ENCODE measurements around the gene CNNM3. TPM values are rescaled to one million over a fixed set of nuclear protein-coding genes. Genes with fewer than 3 reads are reported as not detected.
"Not testable (repeated sequence)": the region's sequence is repeated elsewhere in the genome, so short reads cannot be mapped to it uniquely, and the experiment has no call there.

The CNNM3 gene
- total RNA-seq, 1 experiment from 2014 or later: 34.0 TPM

GRCh38 chr2:96804986-96805385, 11.1 kb upstream of the CNNM3 start:
- TF ChIP-seq SIN3A (IDR thresholded peaks at IDR 0.05; ENCODE audit: borderline replicate concordance, insufficient read depth, low read depth, low read length) (no peak), TCF7L2 (IDR thresholded peaks at IDR 0.05; ENCODE audit: low read depth, low read length) (no peak)
- TF ChIP-seq, protein P1, sequence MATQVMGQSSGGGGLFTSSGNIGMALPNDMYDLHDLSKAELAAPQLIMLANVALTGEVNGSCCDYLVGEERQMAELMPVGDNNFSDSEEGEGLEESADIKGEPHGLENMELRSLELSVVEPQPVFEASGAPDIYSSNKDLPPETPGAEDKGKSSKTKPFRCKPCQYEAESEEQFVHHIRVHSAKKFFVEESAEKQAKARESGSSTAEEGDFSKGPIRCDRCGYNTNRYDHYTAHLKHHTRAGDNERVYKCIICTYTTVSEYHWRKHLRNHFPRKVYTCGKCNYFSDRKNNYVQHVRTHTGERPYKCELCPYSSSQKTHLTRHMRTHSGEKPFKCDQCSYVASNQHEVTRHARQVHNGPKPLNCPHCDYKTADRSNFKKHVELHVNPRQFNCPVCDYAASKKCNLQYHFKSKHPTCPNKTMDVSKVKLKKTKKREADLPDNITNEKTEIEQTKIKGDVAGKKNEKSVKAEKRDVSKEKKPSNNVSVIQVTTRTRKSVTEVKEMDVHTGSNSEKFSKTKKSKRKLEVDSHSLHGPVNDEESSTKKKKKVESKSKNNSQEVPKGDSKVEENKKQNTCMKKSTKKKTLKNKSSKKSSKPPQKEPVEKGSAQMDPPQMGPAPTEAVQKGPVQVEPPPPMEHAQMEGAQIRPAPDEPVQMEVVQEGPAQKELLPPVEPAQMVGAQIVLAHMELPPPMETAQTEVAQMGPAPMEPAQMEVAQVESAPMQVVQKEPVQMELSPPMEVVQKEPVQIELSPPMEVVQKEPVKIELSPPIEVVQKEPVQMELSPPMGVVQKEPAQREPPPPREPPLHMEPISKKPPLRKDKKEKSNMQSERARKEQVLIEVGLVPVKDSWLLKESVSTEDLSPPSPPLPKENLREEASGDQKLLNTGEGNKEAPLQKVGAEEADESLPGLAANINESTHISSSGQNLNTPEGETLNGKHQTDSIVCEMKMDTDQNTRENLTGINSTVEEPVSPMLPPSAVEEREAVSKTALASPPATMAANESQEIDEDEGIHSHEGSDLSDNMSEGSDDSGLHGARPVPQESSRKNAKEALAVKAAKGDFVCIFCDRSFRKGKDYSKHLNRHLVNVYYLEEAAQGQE (IDR thresholded peaks at IDR 0.05; ENCODE audit: insufficient read depth in 1 of 2, low read depth in 2 of 2, low read length in 1 of 2): no peak
- CTCF ChIA-PET: no interaction called here
- H3K27ac ChIP-seq (ENCODE audit: low read length): no peak overlapping the region
- POLR2A ChIA-PET: no interaction called here
- no peaks in the 10 kb centered on the region for H3K36me3 ChIP-seq (ENCODE audit: control insufficient read depth, insufficient read depth, low read length)
- H3K27me3 ChIP-seq (ENCODE audit: control insufficient read depth, insufficient read depth, low read length): no peaks in the 10 kb centered on the region
- intact Hi-C loops (cut with micrococcal nuclease; ENCODE audit: unreplicated experiment): loop anchor here (5.0 kb wide), 1 partner anchor 43 kb away; the partner anchor contains the start of gene CNNM4
- no peaks in the 10 kb centered on the region; the same call in 1 of the 2 replicates for H3K4me1 ChIP-seq (ENCODE audit: control insufficient read depth, insufficient read depth, low read length)
- DNase-seq (ENCODE audit: low read depth, low spot score): no peak
- BruUV-seq (replicated peaks): no TSS peak
- no peaks in the 10 kb centered on the region for H3K9me3 ChIP-seq (ENCODE audit: control insufficient read depth, insufficient read depth, low read depth, low read length)
- H3K4me3 ChIP-seq (ENCODE audit: low read depth in 2 of 2, low read length in 2 of 2): no peak overlapping the region
- no peak for ATAC-seq
- in situ Hi-C loops (cut with HindIII; ENCODE audit: low pct_unique_long_range_greater_than_20kb, low sequenced_read_pairs): no loop called here

GRCh38 chr2:96805946-96806345, 10.1 kb upstream of the CNNM3 start:
- ATAC-seq, CTCF ChIA-PET: not testable (repeated sequence)

DNA sequence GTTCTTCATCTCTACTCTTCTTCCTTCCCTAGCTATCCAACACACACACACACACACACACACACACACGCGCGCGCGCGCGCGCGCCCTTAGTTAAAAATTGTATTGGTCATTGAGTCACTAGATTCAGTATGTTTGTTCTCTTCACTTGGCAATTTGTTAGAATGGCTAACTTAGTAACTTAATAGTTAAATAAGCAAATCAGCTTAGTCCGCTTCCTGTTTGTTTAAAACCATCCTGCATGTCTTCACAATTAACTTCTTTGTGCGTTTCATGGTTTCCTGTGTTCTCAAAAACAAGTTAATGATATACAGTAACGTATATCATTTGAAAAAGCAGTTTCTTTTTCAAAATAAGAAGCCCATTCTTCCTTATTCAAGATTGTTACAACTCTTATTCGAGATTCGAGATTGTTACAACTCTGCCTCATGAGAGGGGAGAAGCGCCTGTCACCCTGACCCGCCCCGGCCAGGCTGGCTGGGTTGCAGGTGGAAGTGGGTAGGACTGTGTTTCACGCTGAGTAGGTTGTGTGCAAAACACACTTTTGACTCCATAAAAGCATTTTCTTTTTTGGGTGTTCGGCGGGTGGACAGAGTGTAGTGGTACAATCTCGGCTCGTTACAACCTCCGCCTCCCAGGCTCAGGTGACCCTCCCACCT, 9.5 kb upstream of the CNNM3 start:
- CTCF ChIA-PET: no interaction called here
- Histone ChIP-seq H3K9me3 (ENCODE audit: control insufficient read depth, insufficient read depth, low read depth, low read length) (no peaks in the 10 kb centered on the region), H3K4me1 (ENCODE audit: control insufficient read depth, insufficient read depth, low read length) (no peaks in the 10 kb centered on the region), H3K27ac (ENCODE audit: low read length) (no peak overlapping the region), H3K27me3 (ENCODE audit: control insufficient read depth, insufficient read depth, low read length) (no peaks in the 10 kb centered on the region), H3K36me3 (ENCODE audit: control insufficient read depth, insufficient read depth, low read length) (no peaks in the 10 kb centered on the region), H3K4me3 (ENCODE audit: low read depth in 2 of 2, low read length in 2 of 2) (no peak overlapping the region)
- POLR2A ChIA-PET: no interaction called here
- BruUV-seq (replicated peaks): no TSS peak
- in situ Hi-C loops (cut with HindIII; ENCODE audit: low pct_unique_long_range_greater_than_20kb, low sequenced_read_pairs): no loop called here
- no peak for DNase-seq (ENCODE audit: low read depth, low spot score)
- TF ChIP-seq TCF7L2 (IDR thresholded peaks at IDR 0.05; ENCODE audit: low read depth, low read length): no peak
- no peak for TF ChIP-seq CTCF (IDR thresholded peaks at IDR 0.05)
- no peak for ATAC-seq
- intact Hi-C loops (cut with micrococcal nuclease; ENCODE audit: unreplicated experiment): no loop called here

More at GRCh38 chr2:96805946-96806345, 10.1 kb upstream of the CNNM3 start:
- POLR2A ChIA-PET; intact Hi-C loops (cut with micrococcal nuclease; ENCODE audit: unreplicated experiment); H3K36me3 ChIP-seq (ENCODE audit: control insufficient read depth, insufficient read depth, low read length); in situ Hi-C loops (cut with HindIII; ENCODE audit: low pct_unique_long_range_greater_than_20kb, low sequenced_read_pairs); H3K4me1 ChIP-seq (ENCODE audit: control insufficient read depth, insufficient read depth, low read length); H3K27me3 ChIP-seq (ENCODE audit: control insufficient read depth, insufficient read depth, low read length); H3K4me3 ChIP-seq (ENCODE audit: low read depth in 2 of 2, low read length in 2 of 2); H3K9me3 ChIP-seq (ENCODE audit: control insufficient read depth, insufficient read depth, low read depth, low read length); H3K27ac ChIP-seq (ENCODE audit: low read length); BruUV-seq (replicated peaks); DNase-seq (ENCODE audit: low read depth, low spot score): not testable (repeated sequence)
